Right ventricle myocardium inferior (tissue), 1 donor: Measurements from ENCODE around the gene FCHSD2. TPM values are rescaled to one million over a fixed set of nuclear protein-coding genes. Genes with fewer than 3 reads are reported as not detected.

Experiments
- ATAC-seq: fragments of 200-7000 bp; cut with Tn5 transposase; one replicate; pipeline ENCODE4 v1.9.1; 2020; ENCODE audit warnings: mild to moderate bottlenecking, moderate library complexity
- DNase-seq: peaks from one replicate; pipeline ENCODE4 v3.0.0; 2021; ENCODE audit errors: missing footprints
- intact Hi-C: fragments of 100-400 bp; cut with DNase I; formaldehyde crosslinking; loops from one replicate; pipeline ENCODE4 v1.11.0; 2022
- total RNA-seq: library from RNA; stranded (reverse); fragmentation: NEBNext Ultra II Directional; extraction: Animal tissue kit (Norgen Biotek cat#: 25700); gene quantifications from one replicate; pipeline ENCODE4 v1.2.1, GENCODE V29; 2021
- donor health status: DM: no; HTN: yes; CAD: no; lungs with severe emphysema.

FCHSD2 gene
- total RNA-seq, 1 donor from 2014 or later, result 36.6 TPM

DNA sequence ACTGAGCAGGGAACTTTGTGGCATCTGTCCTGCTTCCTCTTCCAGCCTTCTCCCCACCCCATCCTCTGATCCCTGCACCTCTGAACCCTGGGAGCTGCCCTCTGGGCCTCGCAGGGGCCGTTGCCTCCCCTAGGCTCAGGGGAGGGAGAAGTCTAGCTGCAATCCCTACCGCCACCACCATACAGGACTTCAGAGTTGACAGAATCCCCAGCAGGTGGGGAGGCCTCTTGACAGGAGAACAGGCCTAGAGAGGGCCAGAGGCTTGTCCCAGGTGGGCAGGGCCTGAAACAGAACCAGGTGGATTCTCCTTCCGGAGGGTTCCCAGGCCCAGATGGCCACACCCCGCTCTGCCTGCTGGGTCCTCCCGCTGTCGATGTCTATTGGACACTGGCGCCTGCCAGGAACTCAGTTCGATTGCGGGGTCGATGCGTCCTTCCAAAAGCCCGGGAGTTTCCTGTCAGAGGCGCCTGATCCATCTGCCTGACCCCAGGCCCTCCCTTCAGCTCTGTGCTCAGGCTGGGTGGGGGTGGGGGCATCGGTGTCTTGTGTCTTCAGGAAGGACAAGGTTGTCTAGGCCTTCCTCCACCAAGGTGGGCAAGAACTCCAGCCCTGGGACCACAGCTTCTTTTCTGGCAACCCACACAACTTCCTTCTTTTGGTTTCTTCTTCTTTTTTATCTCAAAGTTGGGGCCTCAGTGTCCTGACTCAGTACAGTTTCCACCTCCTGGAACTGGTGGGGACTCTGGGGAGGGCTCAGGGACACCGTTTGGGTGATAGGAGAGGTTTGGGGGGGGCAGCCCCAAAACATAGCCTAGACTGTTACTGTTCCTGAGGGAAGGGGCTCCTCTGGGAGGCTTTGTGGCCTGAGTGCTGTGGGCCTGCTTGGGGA lies 354.7 kb downstream of the FCHSD2 start:
- DNase-seq (no peak), ATAC-seq (no peak)
- intact Hi-C loops, result no loop called here

Other genes with a start within 250 kb of the FCHSD2 start
- gene P2RY2, start 76.0 kb upstream of the FCHSD2 start, total RNA-seq, result 20.0 TPM
- 2.8 TPM for gene P2RY6, start 130.0 kb upstream of the FCHSD2 start, total RNA-seq
- gene ARHGEF17, start 166.0 kb upstream of the FCHSD2 start, total RNA-seq, result 57.1 TPM
- gene RELT, start 234.1 kb upstream of the FCHSD2 start, total RNA-seq, result 2.3 TPM